Activated naive CD8-positive, alpha-beta T cell treated with anti-CD3 and anti-CD28 coated beads for 36 hours (primary cell): ENCODE measurements around the gene ANKRD44. TPM values are rescaled to one million over a fixed set of nuclear protein-coding genes. Genes with fewer than 3 reads are reported as not detected.
A peak's percentile ranks its signal among the peaks of the same experiment; 100 is the strongest.

ENCODE experiments used
- DNase-seq: peaks from one replicate; pipeline ENCODE4 v3.0.0; 2021
- H3K27ac Mint-ChIP-seq: one replicate; pipeline ENCODE4 v1.8.0; 2022; ENCODE audit warnings: mild to moderate bottlenecking, moderate library complexity, mixed read lengths
- H3K27me3 Mint-ChIP-seq: one replicate; pipeline ENCODE4 v1.8.0; 2022; ENCODE audit warnings: mild to moderate bottlenecking, mixed read lengths
- H3K36me3 Mint-ChIP-seq: one replicate; pipeline ENCODE4 v1.8.0; 2021; ENCODE audit warnings: mild to moderate bottlenecking, mixed read lengths
- H3K4me1 Mint-ChIP-seq: one replicate; pipeline ENCODE4 v1.8.0; 2021; ENCODE audit warnings: mixed read lengths
- H3K4me3 Mint-ChIP-seq: one replicate; pipeline ENCODE4 v1.8.0; 2022; ENCODE audit warnings: mild to moderate bottlenecking, moderate library complexity, mixed read lengths
- H3K9me3 Mint-ChIP-seq: one replicate; pipeline ENCODE4 v1.8.0; 2022; ENCODE audit warnings: mixed read lengths
- total RNA-seq, 2 experiments: library from RNA; stranded (reverse); gene quantifications; one replicate each; pipeline ENCODE4 v1.2.3, GENCODE V29; 2021

Gene ANKRD44
- total RNA-seq, 2 experiments from 2014 or later = 118 to 121 TPM

DNA sequence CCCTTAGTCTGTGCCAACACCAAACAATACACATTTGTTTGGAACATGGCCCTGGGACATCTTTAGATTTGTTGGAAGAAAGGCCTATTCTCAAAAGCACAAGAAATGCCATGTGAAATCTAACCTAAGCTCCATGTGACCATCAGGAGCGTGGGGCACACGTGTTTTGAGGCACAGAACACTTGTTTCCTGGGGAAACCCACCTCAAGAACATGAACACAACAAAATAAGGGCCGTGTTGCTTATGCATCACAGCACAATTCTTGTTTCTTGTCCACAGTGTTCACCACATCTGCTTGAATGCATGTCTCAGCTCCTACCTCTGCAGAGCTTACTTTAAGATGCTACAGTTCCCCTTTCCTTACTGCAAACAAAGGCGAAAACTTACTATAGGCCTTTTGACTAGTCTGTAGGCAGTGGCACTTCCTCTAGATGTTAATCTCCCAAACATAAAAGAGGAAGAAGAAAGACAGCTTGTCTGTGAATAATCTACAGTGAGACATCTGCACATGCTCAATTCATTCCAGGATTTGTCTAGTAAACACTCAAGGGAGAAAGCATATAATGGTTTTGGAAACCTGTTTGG lies 165.0 kb downstream of the ANKRD44 start:
- H3K9me3 Mint-ChIP-seq = peaks cover 5% of the 10 kb centered on the region
- peak overlapping the region; percentile 84 for H3K27ac Mint-ChIP-seq
- peaks cover 48% of the 10 kb centered on the region for H3K36me3 Mint-ChIP-seq
- H3K4me3 Mint-ChIP-seq = no peak overlapping the region
- H3K4me1 Mint-ChIP-seq = peaks cover 71% of the 10 kb centered on the region
- DNase-seq = no peak
- no peaks in the 10 kb centered on the region for H3K27me3 Mint-ChIP-seq

DNA sequence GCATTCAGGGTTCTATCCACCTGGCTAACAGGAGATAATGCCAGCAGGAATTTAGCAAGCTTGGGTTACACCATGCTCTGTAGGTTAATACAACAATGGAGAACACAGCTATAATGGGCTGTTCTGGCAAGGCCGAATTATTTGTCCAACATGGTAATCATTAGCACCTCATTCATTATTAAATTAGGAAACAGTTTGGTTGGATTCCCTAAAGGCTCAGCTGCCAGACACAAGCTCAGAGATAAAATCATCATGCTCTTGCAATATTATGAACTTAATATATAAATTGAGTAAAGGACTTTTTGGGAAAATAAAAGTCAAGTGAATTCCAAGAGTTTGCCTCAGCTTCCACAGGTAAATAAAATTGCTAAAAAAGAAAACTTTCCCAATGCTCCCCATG lies 166.4 kb downstream of the ANKRD44 start:
- Mint-ChIP-seq H3K27me3 (no peaks in the 10 kb centered on the region), H3K9me3 (peaks cover 5% of the 10 kb centered on the region), H3K4me3 (no peak overlapping the region), H3K36me3 (peaks cover 41% of the 10 kb centered on the region), H3K4me1 (peaks cover 70% of the 10 kb centered on the region), H3K27ac (peak overlapping the region; percentile 73)
- no peak for DNase-seq

DNA sequence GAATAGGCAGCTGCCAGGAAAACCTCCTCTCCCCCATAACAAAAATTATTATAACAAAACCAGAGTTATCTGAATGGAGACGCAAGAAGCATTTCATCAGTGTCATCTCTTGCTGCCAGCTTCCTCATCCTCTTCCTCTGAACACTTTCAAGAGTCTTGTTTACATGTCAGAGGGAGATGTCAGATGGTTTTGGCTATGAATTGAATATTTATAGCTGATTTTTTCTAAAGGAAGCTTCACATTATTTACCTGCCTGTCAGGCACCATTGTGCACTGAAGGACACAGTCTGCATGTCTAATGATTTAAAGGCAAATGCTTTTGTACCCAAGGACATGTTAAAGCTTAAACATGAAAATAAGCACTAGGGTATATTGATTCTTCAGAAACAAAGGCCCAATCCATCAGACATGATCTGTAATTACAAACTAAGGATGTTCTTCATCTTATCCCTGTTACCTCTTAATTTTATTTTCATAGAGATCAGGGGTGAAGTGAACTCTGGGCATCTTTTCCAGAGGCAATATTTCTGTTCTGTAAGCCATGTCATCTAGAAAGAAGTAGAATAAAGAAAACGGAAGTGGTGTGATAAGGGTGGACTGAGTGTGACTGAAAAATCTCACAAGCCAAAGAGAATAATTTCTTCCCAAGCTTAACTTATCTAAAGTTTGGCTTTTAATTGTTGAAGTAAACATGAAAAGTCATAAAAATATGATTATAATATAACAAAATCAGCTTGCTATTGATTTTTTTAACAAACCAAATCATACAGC lies 168.7 kb downstream of the ANKRD44 start:
- peaks cover 42% of the 10 kb centered on the region for H3K36me3 Mint-ChIP-seq
- peak overlapping the region; percentile 57 for H3K27ac Mint-ChIP-seq
- H3K9me3 Mint-ChIP-seq = peaks cover 5% of the 10 kb centered on the region
- H3K27me3 Mint-ChIP-seq = no peaks in the 10 kb centered on the region
- no peak overlapping the region for H3K4me3 Mint-ChIP-seq
- DNase-seq = no peak
- peaks cover 72% of the 10 kb centered on the region for H3K4me1 Mint-ChIP-seq

DNA sequence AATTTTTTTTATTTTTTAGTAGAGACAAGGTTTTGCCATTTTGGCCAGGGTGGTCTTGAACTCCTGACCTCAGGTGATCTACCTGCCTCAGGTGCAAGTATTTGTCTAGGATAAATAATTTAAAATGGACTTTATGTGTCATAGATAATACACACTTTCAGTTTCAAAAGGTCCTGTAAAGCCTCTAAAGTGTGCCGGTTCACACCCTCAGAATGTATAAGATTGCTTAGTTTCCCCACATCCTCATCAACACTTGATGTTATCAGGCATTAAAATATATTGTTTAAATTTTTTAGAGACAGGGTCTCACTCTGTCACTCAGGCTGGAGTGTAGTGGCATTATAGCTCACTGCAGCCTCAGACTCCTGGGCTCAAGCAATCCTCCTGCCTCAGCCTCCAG lies 170.5 kb downstream of the ANKRD44 start:
- no peak for DNase-seq
- Mint-ChIP-seq H3K36me3 (peaks cover 53% of the 10 kb centered on the region), H3K27me3 (no peaks in the 10 kb centered on the region), H3K9me3 (peaks cover 5% of the 10 kb centered on the region), H3K4me1 (peaks cover 73% of the 10 kb centered on the region), H3K4me3 (no peak overlapping the region), H3K27ac (peak overlapping the region; percentile 80)

DNA sequence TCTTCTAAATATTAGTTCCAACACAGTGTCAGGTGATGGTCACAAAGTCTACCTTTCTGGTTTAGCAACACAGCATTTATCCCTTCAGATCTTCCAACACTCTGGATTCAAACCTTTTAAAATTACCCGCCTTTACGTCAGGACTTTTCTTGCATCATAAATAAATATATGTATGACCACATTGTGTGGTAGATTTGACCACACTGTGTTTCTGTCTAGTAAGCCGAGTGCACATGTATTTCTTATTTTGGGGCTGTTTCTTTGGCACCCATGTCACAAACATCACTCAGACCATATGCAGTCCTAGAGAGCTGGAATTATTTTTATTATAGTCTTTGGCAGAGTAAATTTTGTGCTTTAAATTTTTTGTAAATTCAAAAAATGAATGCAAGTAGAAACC lies 172.1 kb downstream of the ANKRD44 start:
- no peak for DNase-seq
- Mint-ChIP-seq H3K9me3 (peaks cover 2% of the 10 kb centered on the region), H3K36me3 (peaks cover 51% of the 10 kb centered on the region), H3K27ac (peak overlapping the region; percentile 90), H3K27me3 (no peaks in the 10 kb centered on the region), H3K4me1 (peaks cover 77% of the 10 kb centered on the region), H3K4me3 (peak overlapping the region; percentile 37)

DNA sequence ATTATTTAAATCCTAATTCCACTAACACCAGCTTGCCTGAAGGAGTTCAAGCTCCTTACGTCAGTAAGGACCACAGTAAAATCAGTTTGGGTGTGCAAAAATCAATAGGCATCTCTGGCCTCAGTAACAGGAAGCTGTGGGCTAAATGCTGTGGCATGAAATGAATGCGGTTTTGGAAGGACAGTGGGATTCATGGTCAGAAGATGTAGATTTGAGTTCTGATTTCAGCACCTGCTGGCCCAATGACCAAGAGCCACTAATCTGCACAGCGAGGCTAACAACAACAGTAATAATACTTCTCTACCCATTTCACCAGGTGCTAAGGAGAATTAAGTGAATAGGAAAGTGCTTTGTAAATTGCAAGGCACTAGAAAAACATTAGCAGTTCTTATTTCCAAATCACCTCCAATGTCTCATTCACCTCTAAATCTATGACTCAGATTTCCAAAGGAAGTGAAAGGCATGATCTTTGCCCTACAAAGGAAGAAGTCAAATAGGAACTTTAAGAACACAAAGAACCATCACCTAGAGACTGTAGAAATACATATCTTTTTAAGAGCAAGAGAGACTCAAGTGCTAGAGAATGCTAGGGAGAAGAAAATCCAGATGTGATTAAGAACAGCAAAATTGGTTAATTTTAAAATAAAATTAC lies 172.6 kb downstream of the ANKRD44 start:
- Mint-ChIP-seq H3K27ac (peak overlapping the region; percentile 90), H3K27me3 (no peaks in the 10 kb centered on the region), H3K4me3 (peak overlapping the region; percentile 38), H3K9me3 (peaks cover 2% of the 10 kb centered on the region), H3K36me3 (peaks cover 53% of the 10 kb centered on the region), H3K4me1 (peaks cover 82% of the 10 kb centered on the region)
- DNase-seq = no peak

DNA sequence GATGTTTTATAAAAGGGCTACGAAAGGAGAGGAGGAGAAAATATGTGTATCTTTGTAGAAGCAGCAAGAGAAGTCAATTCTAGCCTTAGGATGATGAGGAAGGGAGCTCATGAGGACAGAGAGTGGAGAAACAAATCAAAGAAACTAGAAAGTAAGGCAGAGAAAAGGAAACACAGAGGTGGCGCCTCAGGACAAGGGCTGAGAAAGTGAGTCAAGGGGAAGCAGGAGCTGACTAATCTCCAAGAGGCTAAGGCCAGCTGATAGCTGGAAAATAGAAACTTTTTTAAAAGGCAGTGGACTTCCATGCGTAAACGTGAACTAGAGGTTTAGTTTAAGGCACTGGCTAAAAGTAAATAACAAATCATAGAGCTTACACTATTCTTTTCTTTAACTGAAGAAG lies 173.3 kb downstream of the ANKRD44 start:
- Mint-ChIP-seq H3K36me3 (peaks cover 59% of the 10 kb centered on the region), H3K9me3 (peaks cover 2% of the 10 kb centered on the region), H3K4me1 (peaks cover 86% of the 10 kb centered on the region), H3K4me3 (peak overlapping the region; percentile 52), H3K27me3 (no peaks in the 10 kb centered on the region), H3K27ac (peak overlapping the region; percentile 90)
- DNase-seq = no peak

DNA sequence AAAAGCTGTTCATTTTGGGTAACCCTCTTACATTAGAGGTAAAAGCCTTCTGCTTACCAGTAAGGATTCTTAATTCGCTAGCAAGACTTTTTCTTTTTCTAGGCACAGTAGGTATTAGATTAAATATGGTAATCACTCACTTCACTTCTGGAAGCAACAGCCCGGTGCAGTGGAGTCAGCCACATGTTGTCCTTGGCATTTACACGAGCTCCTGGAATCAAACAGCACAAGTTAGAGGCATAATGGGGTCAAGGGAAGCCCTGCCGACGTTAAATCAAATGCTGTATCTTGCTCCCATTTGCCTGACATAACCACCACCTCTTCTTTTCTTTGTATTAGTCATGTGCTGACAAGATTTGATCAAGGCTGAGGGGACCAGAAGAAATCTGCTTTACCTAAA lies 174.1 kb downstream of the ANKRD44 start:
- Mint-ChIP-seq H3K27ac (peak overlapping the region; percentile 90), H3K36me3 (peaks cover 63% of the 10 kb centered on the region)

DNA sequence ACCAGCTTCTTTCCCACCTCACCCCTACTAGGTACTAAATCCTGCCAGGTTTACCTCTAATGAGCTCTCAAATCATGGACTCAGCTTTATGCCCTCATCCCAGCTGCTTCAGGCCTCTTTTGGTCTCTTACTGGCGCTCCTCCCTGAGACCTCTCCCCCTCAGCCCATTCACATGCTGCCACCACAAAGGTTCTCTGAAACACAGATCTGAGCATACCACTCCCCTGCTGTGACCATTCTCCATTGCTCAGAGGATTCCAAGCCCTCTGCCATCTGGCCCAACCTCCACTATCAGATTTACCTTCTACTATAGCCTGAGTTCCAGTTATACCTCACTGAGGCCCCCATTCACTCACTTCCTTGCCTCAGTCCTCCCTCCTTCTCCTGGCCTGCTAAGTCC lies 174.8 kb downstream of the ANKRD44 start:
- H3K36me3 Mint-ChIP-seq = peaks cover 59% of the 10 kb centered on the region

More for the DNA sequence above, 174.1 kb downstream of the ANKRD44 start:
- DNase-seq = no peak
- H3K9me3 Mint-ChIP-seq = peaks cover 2% of the 10 kb centered on the region
- H3K27me3 Mint-ChIP-seq = no peaks in the 10 kb centered on the region
- H3K4me3 Mint-ChIP-seq = no peak overlapping the region
- H3K4me1 Mint-ChIP-seq = peaks cover 86% of the 10 kb centered on the region

DNA sequence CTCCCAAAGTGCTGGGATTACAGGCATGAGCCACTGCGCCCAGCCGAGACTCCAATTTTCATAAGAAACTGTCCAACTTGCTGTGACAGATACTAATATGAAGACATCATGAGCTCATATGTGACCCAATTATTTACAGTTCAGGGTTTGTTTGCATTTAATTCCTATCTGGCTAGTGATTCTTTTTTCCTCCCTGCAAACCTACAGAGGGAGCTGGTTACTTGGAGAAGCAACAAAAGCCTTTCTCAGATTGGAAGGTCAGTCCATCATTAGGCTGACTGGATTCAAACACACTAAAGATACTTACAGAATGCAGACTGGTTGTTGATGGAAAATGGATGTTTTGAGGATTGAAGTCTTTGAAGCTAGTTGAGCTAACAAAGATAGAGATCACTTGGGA lies 176.4 kb downstream of the ANKRD44 start:
- Mint-ChIP-seq H3K4me3 (no peak overlapping the region), H3K27ac (peak overlapping the region; percentile 61), H3K4me1 (peaks cover 88% of the 10 kb centered on the region)

More for the DNA sequence above, 174.8 kb downstream of the ANKRD44 start:
- peaks cover 2% of the 10 kb centered on the region for H3K9me3 Mint-ChIP-seq
- H3K27ac Mint-ChIP-seq = peak overlapping the region; percentile 90
- H3K4me1 Mint-ChIP-seq = peaks cover 83% of the 10 kb centered on the region
- no peak for DNase-seq
- no peaks in the 10 kb centered on the region for H3K27me3 Mint-ChIP-seq
- no peak overlapping the region for H3K4me3 Mint-ChIP-seq

DNA sequence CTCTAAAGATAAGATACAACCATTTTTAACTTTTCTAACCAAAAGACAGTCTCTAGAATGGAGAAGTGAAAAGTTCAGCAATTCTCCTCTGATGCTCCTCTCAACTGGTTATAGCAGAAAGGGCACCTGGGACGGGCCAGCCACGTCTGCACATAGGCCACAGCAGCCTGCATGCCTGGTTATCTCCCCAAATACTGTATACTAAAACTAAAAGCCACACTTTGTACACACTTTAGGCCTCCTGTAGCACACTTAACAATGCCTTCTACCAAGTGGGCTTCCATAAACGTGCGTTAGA lies 179.1 kb downstream of the ANKRD44 start:
- no peak for DNase-seq
- Mint-ChIP-seq H3K36me3 (peaks cover 67% of the 10 kb centered on the region), H3K9me3 (peaks cover 10% of the 10 kb centered on the region), H3K4me1 (peaks cover 76% of the 10 kb centered on the region), H3K27ac (peak overlapping the region; percentile 87), H3K27me3 (no peaks in the 10 kb centered on the region), H3K4me3 (no peak overlapping the region)

More for the DNA sequence above, 176.4 kb downstream of the ANKRD44 start:
- Mint-ChIP-seq H3K9me3 (no peaks in the 10 kb centered on the region), H3K27me3 (no peaks in the 10 kb centered on the region), H3K36me3 (peaks cover 59% of the 10 kb centered on the region)
- no peak for DNase-seq

DNA sequence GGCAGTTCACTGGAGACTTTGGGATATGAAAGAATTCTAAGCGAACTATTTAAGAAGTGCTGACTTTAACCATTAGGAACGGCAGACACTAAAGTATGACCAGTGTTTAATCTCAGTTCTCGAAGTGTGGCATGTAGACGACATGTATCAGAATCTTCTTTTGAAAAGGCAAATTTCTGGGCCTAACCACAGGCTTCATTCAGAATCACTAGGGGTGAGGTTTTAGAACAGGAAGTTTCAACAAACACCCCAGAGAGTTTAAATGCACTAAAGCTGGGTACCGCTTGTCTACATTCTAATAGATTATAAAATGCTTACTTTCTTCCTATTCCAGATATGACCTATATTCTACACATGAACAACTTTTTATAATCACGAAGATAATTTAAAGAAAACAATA lies 180.3 kb downstream of the ANKRD44 start:
- H3K4me1 Mint-ChIP-seq = peaks cover 67% of the 10 kb centered on the region
- H3K36me3 Mint-ChIP-seq = peaks cover 64% of the 10 kb centered on the region
- H3K27me3 Mint-ChIP-seq = no peaks in the 10 kb centered on the region
- no peak for DNase-seq
- H3K27ac Mint-ChIP-seq = peak overlapping the region; percentile 87
- peaks cover 10% of the 10 kb centered on the region for H3K9me3 Mint-ChIP-seq
- H3K4me3 Mint-ChIP-seq = peak overlapping the region; percentile 40

DNA sequence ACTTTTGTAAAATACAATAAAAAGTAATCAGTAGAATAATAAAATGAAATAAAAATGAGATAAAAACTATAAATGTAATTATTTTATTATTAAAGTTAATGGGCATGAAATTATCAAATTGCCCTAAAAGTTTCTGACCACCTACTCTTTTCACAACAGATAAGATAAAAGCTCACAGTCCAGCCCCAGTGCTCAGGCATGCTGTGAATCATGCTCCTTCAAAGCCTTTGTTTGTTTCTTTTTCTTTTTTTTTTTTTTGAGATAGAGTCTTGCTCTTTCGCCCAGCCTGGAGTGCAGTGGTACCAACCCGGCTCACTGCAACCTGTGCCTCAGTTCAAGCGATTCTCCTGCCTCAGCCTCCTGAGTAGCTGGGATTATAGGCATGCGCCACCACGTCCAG lies 181.7 kb downstream of the ANKRD44 start:
- peaks cover 62% of the 10 kb centered on the region for H3K4me1 Mint-ChIP-seq
- peak overlapping the region; percentile 49 for H3K27ac Mint-ChIP-seq
- DNase-seq = no peak
- peaks cover 55% of the 10 kb centered on the region for H3K36me3 Mint-ChIP-seq
- no peaks in the 10 kb centered on the region for H3K27me3 Mint-ChIP-seq
- no peak overlapping the region for H3K4me3 Mint-ChIP-seq
- peaks cover 10% of the 10 kb centered on the region for H3K9me3 Mint-ChIP-seq

DNA sequence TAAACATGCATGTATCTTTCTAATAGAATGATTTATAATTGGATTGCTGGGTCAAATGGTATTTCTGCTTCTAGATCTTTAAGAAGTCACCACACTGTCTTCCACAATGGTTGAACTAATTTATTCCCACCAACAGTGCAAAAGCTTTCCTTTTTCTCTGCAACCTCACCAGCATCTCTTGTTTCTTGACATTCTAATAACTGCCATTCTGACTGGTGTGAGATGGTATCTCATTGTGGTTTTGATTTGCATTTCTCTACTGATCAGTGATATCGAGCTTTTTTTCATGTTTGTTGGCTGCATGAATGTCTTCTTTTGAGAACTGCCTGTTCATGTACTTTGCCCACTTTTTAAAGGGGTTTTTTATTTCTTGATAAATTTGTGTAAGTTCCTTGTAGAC lies 182.5 kb downstream of the ANKRD44 start:
- no peak for DNase-seq
- Mint-ChIP-seq H3K4me3 (no peak overlapping the region), H3K36me3 (peaks cover 50% of the 10 kb centered on the region), H3K9me3 (peaks cover 10% of the 10 kb centered on the region), H3K27ac (peak overlapping the region; percentile 83), H3K27me3 (no peaks in the 10 kb centered on the region), H3K4me1 (peaks cover 61% of the 10 kb centered on the region)

DNA sequence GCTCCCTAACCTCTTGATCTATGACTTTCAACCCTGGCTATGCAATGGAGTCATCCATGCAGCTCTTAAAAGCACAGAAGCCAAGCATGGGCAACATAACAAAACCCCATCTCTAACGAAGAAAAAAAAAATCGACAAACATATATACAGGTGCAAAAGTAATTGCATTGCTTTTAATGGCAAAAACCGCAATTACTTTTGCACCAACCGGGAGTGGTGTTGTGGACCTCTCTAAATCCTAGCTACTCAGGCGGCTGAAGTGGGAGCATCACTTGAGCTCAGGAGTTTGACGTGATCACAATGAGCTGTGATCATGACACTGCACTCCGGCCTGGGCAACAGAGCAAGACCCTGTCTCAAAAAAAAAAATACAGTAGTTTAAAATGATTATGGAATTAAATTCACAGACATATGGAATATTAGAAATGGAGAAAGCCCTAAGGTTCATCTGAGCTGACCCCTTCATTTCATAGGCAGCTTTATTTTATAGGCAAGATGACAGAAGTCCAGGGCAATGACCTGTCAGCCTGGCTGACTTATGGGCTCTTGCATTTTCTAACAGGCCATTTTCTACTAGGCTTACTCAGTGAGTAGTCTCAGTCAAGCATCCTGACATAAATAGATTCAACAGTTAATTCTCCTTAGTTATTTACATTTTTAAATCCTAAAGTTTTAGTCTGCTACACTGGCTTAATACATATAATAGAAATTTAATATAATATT lies 183.8 kb downstream of the ANKRD44 start:
- no peaks in the 10 kb centered on the region for H3K27me3 Mint-ChIP-seq
- H3K4me1 Mint-ChIP-seq = peaks cover 59% of the 10 kb centered on the region
- DNase-seq = no peak
- H3K4me3 Mint-ChIP-seq = no peak overlapping the region
- H3K27ac Mint-ChIP-seq = no peak overlapping the region
- peaks cover 10% of the 10 kb centered on the region for H3K9me3 Mint-ChIP-seq
- peaks cover 50% of the 10 kb centered on the region for H3K36me3 Mint-ChIP-seq
